Measurements from ENCODE around the gene LSAMP. TPM values are rescaled to one million over a fixed set of nuclear protein-coding genes. Genes with fewer than 3 reads are reported as not detected.

The LSAMP gene
- total RNA-seq, 2 donors from 2014 or later, result 1.7 to 2.1 TPM

DNA sequence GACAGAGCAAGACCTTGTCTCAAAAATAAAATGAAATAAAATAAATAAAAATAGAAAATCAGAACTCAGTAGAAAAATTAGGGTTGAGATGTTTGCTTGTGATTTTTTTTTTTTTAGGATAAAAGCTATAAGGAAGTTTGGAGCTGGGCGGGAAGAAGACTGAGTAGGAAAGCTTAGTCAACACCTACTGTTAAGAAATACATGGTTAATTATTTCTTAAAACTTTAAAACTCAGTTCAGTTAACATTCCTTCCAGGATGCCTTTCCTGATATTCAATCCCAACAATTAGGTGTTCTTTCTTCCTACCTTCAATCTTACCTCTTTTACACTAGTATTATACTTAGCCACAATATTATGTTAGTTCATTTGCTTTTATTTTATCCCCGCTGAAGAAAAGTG is 246.2 kb downstream of the LSAMP start:
- Histone ChIP-seq H3K36me3 (no peaks in the 10 kb centered on the region), H3K27ac (no peak overlapping the region), H3K4me1 (no peaks in the 10 kb centered on the region), H3K9me3 (no peaks in the 10 kb centered on the region), H3K4me3 (no peak overlapping the region), H3K27me3 (no peaks in the 10 kb centered on the region)
- no peak for DNase-seq (ENCODE audit: low spot score)
- TF ChIP-seq CTCF (IDR thresholded peaks at IDR 0.05), result no peak

DNA sequence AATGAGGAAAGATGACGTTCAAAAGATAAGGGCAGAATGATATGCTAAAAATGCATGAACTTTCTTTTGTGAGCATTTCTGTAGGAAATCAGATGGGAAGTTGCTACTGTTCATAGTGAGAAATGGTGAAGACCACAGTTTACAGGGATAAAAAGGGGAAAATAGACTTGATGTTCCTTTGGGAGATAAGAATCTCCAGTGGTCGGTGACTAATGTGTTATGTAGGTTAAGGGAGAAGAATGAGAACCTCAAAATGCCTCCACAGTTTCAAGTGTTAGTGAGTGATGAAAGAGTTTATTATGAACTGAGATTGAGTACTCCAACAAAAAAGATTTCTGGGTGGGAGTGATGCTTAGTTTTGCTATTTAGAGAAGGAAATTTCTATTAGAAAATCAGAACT is 247.2 kb downstream of the LSAMP start:
- H3K36me3 ChIP-seq, result no peaks in the 10 kb centered on the region
- no peak overlapping the region for H3K27ac ChIP-seq
- no peaks in the 10 kb centered on the region for H3K4me1 ChIP-seq
- no peaks in the 10 kb centered on the region for H3K9me3 ChIP-seq
- DNase-seq (ENCODE audit: low spot score), result no peak
- H3K4me3 ChIP-seq, result no peak overlapping the region
- no peak for TF ChIP-seq CTCF (IDR thresholded peaks at IDR 0.05)
- no peaks in the 10 kb centered on the region for H3K27me3 ChIP-seq

- no peaks in the 10 kb centered on the region for H3K36me3 ChIP-seq
- H3K4me3 ChIP-seq, result no peak overlapping the region
- H3K27ac ChIP-seq, result no peak overlapping the region
These were observed 252.8 kb downstream of the LSAMP start for GRCh38 chr3:116192464-116192863.

DNA sequence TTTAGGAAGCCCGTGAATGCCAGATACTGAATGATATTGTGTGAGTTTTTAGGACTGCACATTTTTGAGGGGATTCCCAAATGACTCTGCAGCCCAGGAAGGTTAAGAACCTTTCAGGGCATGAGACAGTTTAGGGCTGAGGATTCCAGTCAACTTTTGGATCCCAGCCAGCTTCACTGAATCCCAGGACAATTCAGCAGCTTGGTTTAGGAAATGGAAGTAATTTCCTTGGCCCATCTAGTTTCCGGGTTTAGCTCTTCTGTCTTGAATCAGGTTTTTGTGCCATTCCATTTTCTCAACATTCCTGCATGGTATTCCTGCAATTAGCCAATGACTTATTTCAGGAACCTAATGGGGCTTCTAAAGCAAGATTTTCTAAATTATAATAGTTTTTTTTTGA is 253.9 kb downstream of the LSAMP start:
- no peak for DNase-seq (ENCODE audit: low spot score)
- no peak for TF ChIP-seq CTCF (IDR thresholded peaks at IDR 0.05)
- no peak overlapping the region for H3K27ac ChIP-seq
- H3K36me3 ChIP-seq, result no peaks in the 10 kb centered on the region
- H3K27me3 ChIP-seq, result no peaks in the 10 kb centered on the region
- H3K9me3 ChIP-seq, result no peaks in the 10 kb centered on the region
- no peak overlapping the region for H3K4me3 ChIP-seq
- H3K4me1 ChIP-seq, result no peaks in the 10 kb centered on the region

More at GRCh38 chr3:116192464-116192863, 252.8 kb downstream of the LSAMP start:
- no peaks in the 10 kb centered on the region for H3K27me3 ChIP-seq
- no peak for TF ChIP-seq CTCF (IDR thresholded peaks at IDR 0.05)
- no peak for DNase-seq (ENCODE audit: low spot score)
- H3K4me1 ChIP-seq, result no peaks in the 10 kb centered on the region
- no peaks in the 10 kb centered on the region for H3K9me3 ChIP-seq

DNA sequence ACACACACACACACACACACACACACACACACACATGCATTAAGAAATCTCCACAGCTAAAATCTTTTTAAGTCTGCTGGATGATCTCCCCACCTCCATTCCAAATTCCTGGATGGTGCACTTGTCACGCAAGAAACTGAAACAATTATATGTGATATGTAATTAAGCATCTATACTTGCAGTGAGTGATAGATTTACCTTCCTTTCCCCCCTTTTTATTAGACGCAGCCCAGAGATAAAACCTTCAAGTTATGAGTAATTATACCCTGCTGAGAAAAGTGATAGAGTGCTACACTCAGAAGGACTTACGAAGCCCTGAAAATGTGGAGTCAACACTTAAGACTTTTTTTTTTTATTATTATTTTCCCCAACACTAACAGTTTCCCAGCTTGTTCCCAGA is 255.2 kb downstream of the LSAMP start:
- Histone ChIP-seq H3K27me3 (no peaks in the 10 kb centered on the region), H3K4me3 (no peak overlapping the region), H3K4me1 (no peaks in the 10 kb centered on the region), H3K36me3 (no peaks in the 10 kb centered on the region), H3K9me3 (no peaks in the 10 kb centered on the region), H3K27ac (no peak overlapping the region)
- TF ChIP-seq CTCF (IDR thresholded peaks at IDR 0.05), result no peak
- no peak for DNase-seq (ENCODE audit: low spot score)

DNA sequence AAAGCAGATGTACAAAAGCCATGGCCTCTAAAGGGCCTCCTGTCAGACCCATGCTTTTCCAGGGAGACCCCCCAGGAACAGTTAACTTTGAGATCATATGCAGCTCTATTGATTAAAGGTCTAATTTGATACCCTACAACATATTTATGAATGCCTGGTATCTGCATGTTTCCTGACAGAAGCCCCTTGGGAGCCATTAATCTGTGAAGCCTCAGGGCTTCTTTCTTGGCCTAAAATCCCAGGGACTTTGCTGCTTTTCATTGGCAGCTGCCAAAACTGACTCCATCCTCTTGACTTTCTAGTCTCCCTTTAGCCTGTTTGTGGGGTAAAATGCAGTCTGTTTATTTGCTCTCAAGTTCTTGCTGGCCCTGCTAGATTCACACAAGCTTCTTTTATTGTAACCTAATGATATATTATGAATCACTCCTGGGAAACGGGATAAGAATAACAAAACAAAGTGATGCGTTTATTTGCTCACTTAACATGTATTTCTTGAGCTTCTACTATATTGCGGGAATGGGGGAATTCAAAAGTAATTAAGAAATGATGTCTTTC is 257.0 kb downstream of the LSAMP start:
- Histone ChIP-seq H3K4me3 (no peak overlapping the region), H3K36me3 (no peaks in the 10 kb centered on the region), H3K27ac (no peak overlapping the region), H3K27me3 (no peaks in the 10 kb centered on the region), H3K9me3 (no peaks in the 10 kb centered on the region), H3K4me1 (no peaks in the 10 kb centered on the region)
- TF ChIP-seq CTCF (IDR thresholded peaks at IDR 0.05), result no peak
- no peak for DNase-seq (ENCODE audit: low spot score)

All from right atrium auricular region (tissue), 2 donors.